Inflammatory macrophage (primary cell): ENCODE measurements around the gene TTL.
"Not testable (repeated sequence)": the region's sequence is repeated elsewhere in the genome, so short reads cannot be mapped to it uniquely, and the experiment has no call there.

Source experiments
- DNase-seq, 2 donors: peaks; one replicate each; pipeline ENCODE4 v3.0.0-alpha.2; 2020 to 2022

TTL gene

GRCh38 chr2:112520234-112520783 is 38.4 kb downstream of the TTL start:
- no peak for DNase-seq

GRCh38 chr2:112523291-112523777 is 41.4 kb downstream of the TTL start:
- no peak for DNase-seq

- not testable (repeated sequence) for DNase-seq
Observed at GRCh38 chr2:112524276-112524675, 42.3 kb downstream of the TTL start.

- DNase-seq, result peak; percentile 51 to 68
Observed at GRCh38 chr2:112528541-112528940, 46.6 kb downstream of the TTL start.

- peak; percentile 47 to 58 for DNase-seq
Observed at GRCh38 chr2:112529757-112530156, 47.8 kb downstream of the TTL start.

- DNase-seq, result no peak
Observed at GRCh38 chr2:112530728-112531127, 48.8 kb downstream of the TTL start.

GRCh38 chr2:112534826-112535225 is 52.9 kb downstream of the TTL start:
- DNase-seq, result no peak

- DNase-seq, result not testable (repeated sequence)
Observed at GRCh38 chr2:112536665-112537064, 54.7 kb downstream of the TTL start.

- DNase-seq, result peak in 1 of 2 donors; percentile 21
Observed at GRCh38 chr2:112539306-112539705, 57.4 kb downstream of the TTL start.

- DNase-seq, result no peak
Observed at GRCh38 chr2:112540906-112541305, 59.0 kb downstream of the TTL start.

GRCh38 chr2:112541315-112542122 is 59.6 kb downstream of the TTL start:
- peak; percentile 71 to 74 for DNase-seq

GRCh38 chr2:112542123-112542983 is 60.4 kb downstream of the TTL start, which contains the start of gene POLR1B:
Gene POLR1B (plus strand): TSS chr2:112542465. CDS start chr2:112542495, 30 bp downstream.
- DNase-seq, result peak; percentile 80 to 86

- no peak for DNase-seq
Observed at GRCh38 chr2:112542984-112543661, 61.2 kb downstream of the TTL start.

- peak; percentile 50 to 56 for DNase-seq
Observed at GRCh38 chr2:112547333-112547732, 65.4 kb downstream of the TTL start.

- no peak for DNase-seq
Observed at GRCh38 chr2:112548980-112549379, 67.0 kb downstream of the TTL start.

GRCh38 chr2:112566104-112566503 is 84.1 kb downstream of the TTL start:
- no peak for DNase-seq

GRCh38 chr2:112566508-112566907 is 84.6 kb downstream of the TTL start:
- DNase-seq, result not testable (repeated sequence)

GRCh38 chr2:112572005-112572404 is 90.0 kb downstream of the TTL start:
- no peak for DNase-seq

GRCh38 chr2:112577756-112578155 is 95.8 kb downstream of the TTL start:
- DNase-seq, result no peak

GRCh38 chr2:112579241-112579640 is 97.3 kb downstream of the TTL start:
- peak; percentile 22 to 41 for DNase-seq

- DNase-seq, result no peak
Observed at GRCh38 chr2:112580084-112580483, 98.1 kb downstream of the TTL start.

- DNase-seq, result peak; percentile 42 to 79
Observed at GRCh38 chr2:112582314-112582746, 100.4 kb downstream of the TTL start.
